Measurements from ENCODE around the gene SULT2B1. TPM values are rescaled to one million over a fixed set of nuclear protein-coding genes. Genes with fewer than 3 reads are reported as not detected.

Gene SULT2B1
- polyA plus RNA-seq, 2 of the 4 experiments (the other 2 are of a cell fraction), result 22.2 to 34.3 TPM

DNA sequence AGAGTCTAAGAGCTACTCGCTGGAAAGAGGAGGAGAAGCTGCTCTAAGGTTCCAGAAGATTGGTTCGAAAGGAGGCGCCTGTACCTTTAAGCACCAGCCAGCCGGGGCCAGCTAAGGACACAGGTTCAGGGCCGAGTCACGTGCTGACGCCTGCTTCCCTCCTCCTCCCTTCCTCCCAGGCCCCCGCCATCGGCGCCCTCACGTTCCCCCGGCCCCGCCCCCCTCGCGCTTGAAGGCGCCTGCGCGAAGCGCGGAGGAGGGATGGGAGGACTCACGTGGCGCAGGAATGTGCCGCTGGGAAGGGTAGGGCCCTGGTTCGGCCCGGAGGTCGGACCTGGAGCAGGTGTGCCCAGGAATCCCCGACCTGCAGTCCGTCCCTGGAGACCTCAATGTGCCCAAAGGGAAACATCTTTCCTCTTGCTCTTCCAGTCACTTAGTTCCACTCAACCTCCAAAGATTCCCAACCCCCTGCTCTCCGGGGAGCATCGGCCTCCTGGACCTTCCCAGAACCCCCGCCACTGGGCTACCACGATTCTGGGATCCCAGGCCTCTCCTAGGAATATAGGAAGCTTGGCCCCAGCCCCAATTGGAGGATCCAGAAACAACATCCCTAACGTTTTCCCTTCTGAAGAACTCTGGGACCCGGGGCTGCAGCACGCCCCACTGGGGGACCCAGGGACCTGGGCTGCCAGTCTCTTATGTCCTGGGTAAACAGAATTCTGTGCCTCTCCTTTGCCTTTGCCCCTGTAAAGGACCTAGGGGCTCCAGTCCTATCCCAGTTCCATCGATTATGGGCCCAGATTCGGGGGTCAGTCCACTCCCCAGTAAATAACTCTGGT lies 82.7 kb downstream of the SULT2B1 start (continued):
- TF ChIP-seq KDM5A (IDR thresholded peaks at IDR 0.05) (no peak), SMC3 (IDR thresholded peaks at IDR 0.05) (no peak), HDAC2 (IDR thresholded peaks at IDR 0.05) (no peak), EP300 (IDR thresholded peaks at IDR 0.05) (peak in 1 of 2 experiments; percentile 49; a peak in 1 of 5 replicates), HOXB5 (CRISPR knock-in tag; IDR thresholded peaks at IDR 0.05) (0 out of 2 replicates have a peak, but pooled peaks have one; percentile 42), NPAS2 (CRISPR knock-in tag; IDR thresholded peaks at IDR 0.05; ENCODE audit: borderline replicate concordance) (peak; percentile 94), HOXA7 (CRISPR knock-in tag; IDR thresholded peaks at IDR 0.05) (no peak), TFCP2L1 (CRISPR knock-in tag; IDR thresholded peaks at IDR 0.05) (0 out of 2 replicates have a peak, but pooled peaks have one; percentile 32), ZNF302 (CRISPR knock-in tag; IDR thresholded peaks at IDR 0.05) (no peak), FOSL2 (IDR thresholded peaks at IDR 0.05) (no peak), FOSL2 (CRISPR knock-in tag; IDR thresholded peaks at IDR 0.05) (no peak), FOXS1 (CRISPR knock-in tag; IDR thresholded peaks at IDR 0.05) (no peak), POLR2A (IDR thresholded peaks at IDR 0.05; ENCODE audit: low read length) (peak; percentile 67), ZC3H11A (IDR thresholded peaks at IDR 0.05) (no peak), GATA3 (IDR thresholded peaks at IDR 0.05; ENCODE audit: borderline replicate concordance) (no peak; the same call in 1 of the 2 replicates)
- TF ChIP-seq, protein P1, sequence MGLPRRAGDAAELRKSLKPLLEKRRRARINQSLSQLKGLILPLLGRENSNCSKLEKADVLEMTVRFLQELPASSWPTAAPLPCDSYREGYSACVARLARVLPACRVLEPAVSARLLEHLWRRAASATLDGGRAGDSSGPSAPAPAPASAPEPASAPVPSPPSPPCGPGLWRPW (IDR thresholded peaks at IDR 0.05), result no peak
- TF ChIP-seq, protein P2, sequence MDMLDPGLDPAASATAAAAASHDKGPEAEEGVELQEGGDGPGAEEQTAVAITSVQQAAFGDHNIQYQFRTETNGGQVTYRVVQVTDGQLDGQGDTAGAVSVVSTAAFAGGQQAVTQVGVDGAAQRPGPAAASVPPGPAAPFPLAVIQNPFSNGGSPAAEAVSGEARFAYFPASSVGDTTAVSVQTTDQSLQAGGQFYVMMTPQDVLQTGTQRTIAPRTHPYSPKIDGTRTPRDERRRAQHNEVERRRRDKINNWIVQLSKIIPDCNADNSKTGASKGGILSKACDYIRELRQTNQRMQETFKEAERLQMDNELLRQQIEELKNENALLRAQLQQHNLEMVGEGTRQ (IDR thresholded peaks at IDR 0.05), result peak; percentile 93
- TF ChIP-seq, protein P3, sequence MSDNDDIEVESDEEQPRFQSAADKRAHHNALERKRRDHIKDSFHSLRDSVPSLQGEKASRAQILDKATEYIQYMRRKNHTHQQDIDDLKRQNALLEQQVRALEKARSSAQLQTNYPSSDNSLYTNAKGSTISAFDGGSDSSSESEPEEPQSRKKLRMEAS (IDR thresholded peaks at IDR 0.05), result peak; percentile 97; the same call in 1 of the 2 replicates
- TF ChIP-seq, protein P4, sequence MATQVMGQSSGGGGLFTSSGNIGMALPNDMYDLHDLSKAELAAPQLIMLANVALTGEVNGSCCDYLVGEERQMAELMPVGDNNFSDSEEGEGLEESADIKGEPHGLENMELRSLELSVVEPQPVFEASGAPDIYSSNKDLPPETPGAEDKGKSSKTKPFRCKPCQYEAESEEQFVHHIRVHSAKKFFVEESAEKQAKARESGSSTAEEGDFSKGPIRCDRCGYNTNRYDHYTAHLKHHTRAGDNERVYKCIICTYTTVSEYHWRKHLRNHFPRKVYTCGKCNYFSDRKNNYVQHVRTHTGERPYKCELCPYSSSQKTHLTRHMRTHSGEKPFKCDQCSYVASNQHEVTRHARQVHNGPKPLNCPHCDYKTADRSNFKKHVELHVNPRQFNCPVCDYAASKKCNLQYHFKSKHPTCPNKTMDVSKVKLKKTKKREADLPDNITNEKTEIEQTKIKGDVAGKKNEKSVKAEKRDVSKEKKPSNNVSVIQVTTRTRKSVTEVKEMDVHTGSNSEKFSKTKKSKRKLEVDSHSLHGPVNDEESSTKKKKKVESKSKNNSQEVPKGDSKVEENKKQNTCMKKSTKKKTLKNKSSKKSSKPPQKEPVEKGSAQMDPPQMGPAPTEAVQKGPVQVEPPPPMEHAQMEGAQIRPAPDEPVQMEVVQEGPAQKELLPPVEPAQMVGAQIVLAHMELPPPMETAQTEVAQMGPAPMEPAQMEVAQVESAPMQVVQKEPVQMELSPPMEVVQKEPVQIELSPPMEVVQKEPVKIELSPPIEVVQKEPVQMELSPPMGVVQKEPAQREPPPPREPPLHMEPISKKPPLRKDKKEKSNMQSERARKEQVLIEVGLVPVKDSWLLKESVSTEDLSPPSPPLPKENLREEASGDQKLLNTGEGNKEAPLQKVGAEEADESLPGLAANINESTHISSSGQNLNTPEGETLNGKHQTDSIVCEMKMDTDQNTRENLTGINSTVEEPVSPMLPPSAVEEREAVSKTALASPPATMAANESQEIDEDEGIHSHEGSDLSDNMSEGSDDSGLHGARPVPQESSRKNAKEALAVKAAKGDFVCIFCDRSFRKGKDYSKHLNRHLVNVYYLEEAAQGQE (IDR thresholded peaks at IDR 0.05), result no peak

DNA sequence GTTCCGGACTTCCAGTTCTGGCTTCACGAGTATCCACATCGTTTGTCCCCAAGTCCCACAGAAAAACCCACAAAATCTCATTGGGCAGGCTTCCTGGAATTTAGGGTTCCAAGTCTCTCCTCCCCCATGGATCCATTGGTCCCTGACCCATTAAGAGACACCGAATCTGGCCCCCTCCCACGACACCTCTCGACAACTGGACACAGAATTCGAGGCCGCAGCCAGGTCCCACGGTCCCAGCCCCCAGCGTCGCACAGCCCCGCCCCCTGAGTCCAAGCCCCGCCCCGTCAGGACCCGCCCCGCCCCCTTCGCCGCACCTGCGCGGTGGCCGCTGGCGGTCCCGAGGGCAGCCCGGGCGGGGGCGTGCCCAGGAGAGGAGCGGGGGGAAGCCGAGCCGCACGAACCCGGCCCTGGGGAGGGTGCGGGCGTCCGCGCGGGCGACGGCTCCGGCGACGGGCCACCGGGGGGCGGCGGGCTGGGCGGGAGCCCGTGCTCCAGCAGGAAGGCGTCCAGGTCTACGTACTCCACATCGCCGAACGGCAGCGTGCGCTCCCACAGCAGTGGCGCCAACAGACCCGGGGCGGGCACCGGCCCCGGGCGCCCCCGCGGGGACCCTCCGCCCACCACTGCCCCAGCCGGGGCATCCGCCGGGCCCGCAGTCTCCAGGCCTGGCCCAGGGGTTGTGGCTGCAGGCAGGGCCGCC lies 83.4 kb downstream of the SULT2B1 start:
- Histone ChIP-seq H3K4me2 (peak overlapping the region; percentile 100), H3K4me1 (peaks cover 55% of the 10 kb centered on the region), H3K27ac (peak overlapping the region; percentile 86 to 92), H3K9me3 (no peaks in the 10 kb centered on the region), H3K4me3 (peak overlapping the region; percentile 71)
- no peak for FAIRE-seq
- 6% methylated on average over 9 of the region's 67 CpGs for WGBS (ENCODE audit: missing lambda C conversion rate)
- CTCF ChIA-PET, result interaction anchor here (1.6 kb wide), 1 partner anchor 51 kb away, joined by 3 read pairs; no protein-coding TSS in a partner anchor
- POLR2A ChIA-PET, result interaction anchor here (1.4 to 1.5 kb wide), 3 partner anchors 10 to 16 kb away, joined by 8 to 18 read pairs (median 9); partner anchors contain the start of genes CA11, RPL18 and SPHK2
- peak; percentile 5 to 13 for ATAC-seq
- peak; percentile 73 to 74 for DNase-seq (ENCODE audit: low read depth in 1 of 2, low spot score in 1 of 2)
- TF ChIP-seq, protein P4 (IDR thresholded peaks at IDR 0.05), result no peak
- TF ChIP-seq, protein P2 (IDR thresholded peaks at IDR 0.05), result no peak
- no peak for TF ChIP-seq HDAC2 (IDR thresholded peaks at IDR 0.05)
- no peak for TF ChIP-seq BHLHE40 (IDR thresholded peaks at IDR 0.05; ENCODE audit: low read depth, low read length)
- no peak for TF ChIP-seq JUNB (IDR thresholded peaks at IDR 0.05)
- TF ChIP-seq, protein P5, sequence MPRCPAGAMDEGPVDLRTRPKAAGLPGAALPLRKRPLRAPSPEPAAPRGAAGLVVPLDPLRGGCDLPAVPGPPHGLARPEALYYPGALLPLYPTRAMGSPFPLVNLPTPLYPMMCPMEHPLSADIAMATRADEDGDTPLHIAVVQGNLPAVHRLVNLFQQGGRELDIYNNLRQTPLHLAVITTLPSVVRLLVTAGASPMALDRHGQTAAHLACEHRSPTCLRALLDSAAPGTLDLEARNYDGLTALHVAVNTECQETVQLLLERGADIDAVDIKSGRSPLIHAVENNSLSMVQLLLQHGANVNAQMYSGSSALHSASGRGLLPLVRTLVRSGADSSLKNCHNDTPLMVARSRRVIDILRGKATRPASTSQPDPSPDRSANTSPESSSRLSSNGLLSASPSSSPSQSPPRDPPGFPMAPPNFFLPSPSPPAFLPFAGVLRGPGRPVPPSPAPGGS (IDR thresholded peaks at IDR 0.05), result 0 out of 3 replicates have a peak, but pooled peaks have one; percentile 29
- TF ChIP-seq CBX2 (IDR thresholded peaks at IDR 0.05; ENCODE audit: borderline replicate concordance, low read depth), result no peak
- TF ChIP-seq PHF8 (IDR thresholded peaks at IDR 0.05; ENCODE audit: borderline replicate concordance, low read depth), result peak; percentile 41; the same call in 1 of the 2 replicates
- TF ChIP-seq, protein P3 (IDR thresholded peaks at IDR 0.05), result 0 out of 2 replicates have a peak, but pooled peaks have one; percentile 30
- TF ChIP-seq HOXA7 (CRISPR knock-in tag; IDR thresholded peaks at IDR 0.05), result no peak
- no peak for TF ChIP-seq FOSB (CRISPR knock-in tag; IDR thresholded peaks at IDR 0.05)

Data from A549 (cell line).